Breast epithelium (tissue), 3 donors: ENCODE data around the gene SLC28A1.

ENCODE experiments used
- CTCF ChIP-seq, 3 donors: fragments of 450-650 bp; IDR thresholded peaks; one replicate each; pipeline ENCODE4 v1.5.1; 2016 to 2017; ENCODE audit warnings: antibody characterized with exemption in 3 of 3, mild to moderate bottlenecking in 3 of 3, moderate library complexity in 3 of 3
- POLR2A ChIP-seq: fragments of 450-650 bp; IDR thresholded peaks from one replicate; pipeline ENCODE4 v1.6.1; 2016; ENCODE audit warnings: antibody characterized with exemption, mild to moderate bottlenecking, moderate library complexity

GRCh38 chr15:84982301-84982920 lies 97.9 kb downstream of the SLC28A1 start:
- no peak for TF ChIP-seq CTCF (IDR thresholded peaks at IDR 0.05)
- no peak for TF ChIP-seq POLR2A
